ENCODE measurements around the gene UROS.

Gene UROS

DNA sequence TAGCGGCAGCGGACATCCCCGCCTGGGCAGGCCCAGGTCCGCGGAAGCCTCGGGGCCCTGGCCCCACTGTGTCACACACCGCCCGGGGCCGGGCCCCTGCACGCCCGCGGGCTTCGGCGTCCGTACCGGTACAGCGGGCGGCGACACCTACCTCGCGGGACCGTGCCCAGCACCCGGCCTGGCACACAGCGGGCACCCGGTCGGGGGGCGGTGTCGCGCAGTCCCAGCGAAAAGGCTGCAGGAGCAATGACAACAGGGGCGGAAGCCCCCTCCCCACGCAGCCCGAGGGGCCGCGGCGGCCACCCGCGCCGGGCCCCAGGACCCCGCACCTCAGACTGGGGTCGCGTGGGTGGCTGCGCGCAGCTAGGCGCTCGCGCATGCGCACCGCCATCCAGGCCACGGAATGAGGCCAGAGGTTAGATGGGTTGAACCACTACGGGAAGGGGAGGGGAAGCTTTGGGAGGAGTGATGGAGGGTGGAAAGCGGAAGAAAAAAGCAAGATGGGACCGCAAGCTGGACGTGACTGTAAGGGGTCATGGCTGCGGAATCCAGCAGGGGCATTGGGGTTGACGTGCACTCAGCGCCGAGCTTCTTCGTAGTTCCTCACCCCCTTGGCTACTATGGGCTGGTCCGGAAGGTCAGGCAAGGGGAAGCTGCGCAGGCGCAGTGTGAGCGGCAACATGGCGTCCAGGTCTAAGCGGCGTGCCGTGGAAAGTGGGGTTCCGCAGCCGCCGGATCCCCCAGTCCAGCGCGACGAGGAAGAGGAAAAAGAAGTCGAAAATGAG is at the start of gene UROS, which contains the start of gene BCCIP:
TSS of gene UROS (minus strand) at position 381 of the 785 bp plus-strand sequence. CDS start 6,759 bp downstream, outside the sequence.
TSS of gene BCCIP (plus strand) at position 669 of the 785 bp plus-strand sequence. CDS start at position 681, 12 bp downstream.
- peak; percentile 81 to 84 for DNase-seq (ENCODE audit: low read depth in 1 of 2, low spot score in 1 of 2)

DNA sequence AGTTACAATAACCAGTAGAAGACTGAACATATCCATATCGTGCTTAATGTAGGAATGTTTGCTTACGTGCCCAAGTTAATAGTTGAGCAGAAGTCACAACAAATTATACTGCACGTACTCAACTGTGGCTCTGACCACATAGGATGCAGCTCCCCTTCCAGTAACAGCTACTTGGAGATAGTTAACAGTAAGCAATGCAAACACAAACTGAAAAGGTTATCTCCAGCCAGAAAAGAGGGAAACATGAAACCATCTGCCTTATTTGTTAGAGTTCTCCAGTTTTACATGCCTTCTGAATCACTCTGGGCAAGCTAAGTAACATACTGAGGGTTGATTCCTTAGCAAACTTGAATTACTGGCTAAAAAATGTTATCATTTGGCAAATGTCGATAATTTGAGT is 48.3 kb upstream of the UROS start:
- DNase-seq (ENCODE audit: low read depth in 1 of 2, low spot score in 1 of 2) = no peak

DNA sequence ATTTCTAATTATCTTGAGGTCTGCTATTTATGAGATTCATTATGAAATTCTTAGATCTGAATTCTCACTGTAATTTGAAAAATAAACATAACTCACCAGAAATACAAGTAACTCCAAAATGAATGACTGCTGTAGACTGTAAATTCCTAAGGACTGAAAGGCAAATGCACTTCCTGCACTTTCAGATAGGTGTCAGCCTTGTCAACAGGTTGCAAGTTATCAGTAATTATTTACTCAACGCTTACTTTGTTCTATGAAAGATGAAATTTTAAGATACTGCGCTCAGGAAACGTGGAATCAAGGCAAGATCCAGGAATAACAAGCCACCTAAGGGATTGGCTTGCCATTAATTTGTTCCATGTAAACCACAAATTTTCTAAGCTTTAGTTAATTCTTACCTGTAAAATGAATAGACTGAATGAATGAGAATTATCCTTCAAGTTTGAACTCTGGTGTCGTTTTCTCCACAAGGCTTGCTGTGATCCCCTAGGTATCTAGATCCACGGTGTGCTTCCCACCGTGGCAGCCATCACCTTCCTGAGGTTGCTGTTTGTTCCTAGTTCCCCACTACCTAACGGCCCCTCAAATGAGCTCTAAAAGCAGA is 45.4 kb upstream of the UROS start:
- DNase-seq (ENCODE audit: low read depth in 1 of 2, low spot score in 1 of 2) = no peak

DNA sequence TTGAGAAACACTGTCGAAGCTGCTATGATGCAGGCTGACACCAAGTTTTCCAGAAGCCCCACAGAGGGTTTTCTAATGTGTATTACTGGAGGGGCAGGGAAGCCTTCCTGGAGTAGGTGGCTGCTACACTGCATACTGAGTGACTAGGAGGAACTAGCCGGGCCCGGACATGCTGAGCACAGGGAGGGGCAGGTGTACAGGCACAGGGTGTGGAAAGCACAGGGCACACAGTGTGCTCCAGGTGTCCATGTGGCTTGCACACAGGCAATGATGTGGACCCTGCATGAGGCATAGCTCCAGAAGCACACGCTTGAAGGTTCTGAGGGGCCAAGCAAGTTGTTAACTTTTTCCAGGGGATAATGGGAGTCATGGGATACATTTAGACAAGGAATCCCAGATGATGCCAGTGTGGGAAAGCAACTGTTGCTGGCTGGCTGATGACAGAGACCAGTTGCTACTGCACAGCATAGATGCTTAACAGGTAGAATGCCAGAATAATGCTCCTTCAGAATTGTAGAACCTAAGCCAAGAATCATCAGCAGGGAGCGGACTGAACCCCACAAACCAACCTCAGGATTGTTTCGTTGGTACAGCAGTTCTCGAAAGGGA is 43.5 kb upstream of the UROS start:
- no peak for DNase-seq (ENCODE audit: low read depth in 1 of 2, low spot score in 1 of 2)

GRCh38 chr10:125865120-125865519 is 42.1 kb upstream of the UROS start:
- DNase-seq (ENCODE audit: low read depth in 1 of 2, low spot score in 1 of 2) = no peak

GRCh38 chr10:125859128-125859817 is 36.2 kb upstream of the UROS start:
- DNase-seq (ENCODE audit: low read depth in 1 of 2, low spot score in 1 of 2) = no peak

- no peak for DNase-seq (ENCODE audit: low read depth in 1 of 2, low spot score in 1 of 2)
Observed at GRCh38 chr10:125857185-125857760, 34.2 kb upstream of the UROS start.

- no peak for DNase-seq (ENCODE audit: low read depth in 1 of 2, low spot score in 1 of 2)
Observed at GRCh38 chr10:125852487-125852886, 29.4 kb upstream of the UROS start.

GRCh38 chr10:125850766-125851731 is 28.0 kb upstream of the UROS start:
- no peak for DNase-seq (ENCODE audit: low read depth in 1 of 2, low spot score in 1 of 2)

DNA sequence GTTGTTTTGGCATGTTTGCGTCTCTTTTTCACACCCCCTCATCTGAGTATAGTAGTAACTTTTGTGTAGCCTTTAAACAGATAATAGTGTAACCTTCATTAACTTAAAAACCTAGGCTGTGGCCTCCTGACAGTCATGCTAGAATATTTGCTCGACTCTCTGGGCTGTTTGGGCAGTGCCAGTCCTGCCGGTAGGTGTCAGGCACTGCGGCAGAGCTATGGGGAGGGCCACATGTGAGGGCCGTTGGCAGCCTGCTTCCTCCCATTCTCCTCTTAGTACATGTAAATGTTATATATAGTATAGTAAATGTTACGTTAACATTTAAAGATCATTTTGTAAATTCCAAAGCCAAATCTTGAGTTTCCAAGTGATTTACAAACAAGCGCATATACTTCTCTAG is 26.4 kb upstream of the UROS start:
- DNase-seq (ENCODE audit: low read depth in 1 of 2, low spot score in 1 of 2) = no peak

DNA sequence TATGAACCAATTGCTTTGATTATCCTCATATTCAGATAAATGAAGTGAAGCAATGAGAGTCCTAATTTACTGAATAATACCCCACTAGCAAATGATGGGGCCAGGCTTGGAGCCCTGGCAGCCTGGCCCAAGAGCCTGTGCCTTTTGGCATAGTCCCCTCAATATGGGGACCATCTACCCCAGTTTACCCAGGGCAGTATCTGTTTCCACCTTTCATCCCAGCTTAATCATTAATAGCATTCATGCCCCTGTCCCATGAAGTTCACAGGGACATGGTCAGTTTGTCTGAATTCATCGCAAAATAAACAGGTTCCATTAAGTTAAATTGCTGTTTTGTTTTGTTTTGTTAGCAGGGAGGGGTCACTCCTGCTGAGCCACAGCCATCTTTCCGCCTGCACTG is 25.8 kb upstream of the UROS start:
- DNase-seq (ENCODE audit: low read depth in 1 of 2, low spot score in 1 of 2) = no peak

- no peak for DNase-seq (ENCODE audit: low read depth in 1 of 2, low spot score in 1 of 2)
Observed at GRCh38 chr10:125848371-125848770, 25.3 kb upstream of the UROS start.

GRCh38 chr10:125846894-125847293 is 23.8 kb upstream of the UROS start:
- DNase-seq (ENCODE audit: low read depth in 1 of 2, low spot score in 1 of 2) = no peak

DNA sequence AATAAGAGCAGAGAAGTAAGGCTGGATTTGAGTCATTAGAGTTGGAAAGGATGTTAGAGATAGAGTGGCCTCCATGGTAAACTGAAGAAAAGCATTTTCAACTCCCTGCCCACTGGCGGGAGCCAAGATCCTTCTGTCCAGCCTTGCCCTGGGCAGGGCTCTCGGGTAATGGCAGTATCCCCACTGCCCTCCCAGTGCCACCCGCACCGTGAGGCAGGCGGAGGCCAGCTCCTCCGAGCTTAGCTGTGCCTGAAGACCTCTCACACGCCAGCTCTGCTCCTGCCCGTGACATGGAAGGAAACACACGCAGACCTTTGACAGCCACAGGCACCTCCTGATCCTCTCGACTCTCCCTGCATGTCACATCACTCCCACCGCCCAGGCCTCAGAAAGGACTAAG is 22.6 kb upstream of the UROS start:
- no peak for DNase-seq (ENCODE audit: low read depth in 1 of 2, low spot score in 1 of 2)

- no peak for DNase-seq (ENCODE audit: low read depth in 1 of 2, low spot score in 1 of 2)
Observed at GRCh38 chr10:125844751-125845221, 21.7 kb upstream of the UROS start.

- DNase-seq (ENCODE audit: low read depth in 1 of 2, low spot score in 1 of 2) = no peak
Observed at GRCh38 chr10:125843603-125844329, 20.7 kb upstream of the UROS start.

GRCh38 chr10:125840955-125841354 is 17.9 kb upstream of the UROS start:
- no peak for DNase-seq (ENCODE audit: low read depth in 1 of 2, low spot score in 1 of 2)

DNA sequence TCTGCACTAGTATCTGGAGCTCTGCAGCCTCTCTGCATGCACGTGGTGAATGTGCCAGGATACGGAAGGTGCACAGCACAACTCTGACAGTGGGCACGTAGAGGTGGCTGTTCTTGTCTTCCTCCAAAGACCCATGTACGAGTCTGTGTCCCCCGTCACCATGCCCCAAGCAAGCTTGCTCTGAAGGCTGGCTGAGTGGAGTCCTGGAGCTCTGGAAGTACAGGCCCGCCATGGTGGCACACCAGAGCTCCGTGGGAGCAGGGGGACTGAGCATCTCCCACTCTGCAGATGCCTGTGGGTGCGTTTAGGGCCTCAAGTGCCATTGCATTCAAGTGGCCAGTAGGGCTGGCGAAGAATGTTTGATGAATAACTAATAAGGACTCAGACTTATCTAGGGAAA is 17.3 kb upstream of the UROS start:
- DNase-seq (ENCODE audit: low read depth in 1 of 2, low spot score in 1 of 2) = no peak

- DNase-seq (ENCODE audit: low read depth in 1 of 2, low spot score in 1 of 2) = no peak
Observed at GRCh38 chr10:125838802-125839575, 15.9 kb upstream of the UROS start.
